HepG2 (cell line): ENCODE measurements around the gene TMEM219. TPM values are rescaled to one million over a fixed set of nuclear protein-coding genes. Genes with fewer than 3 reads are reported as not detected.

Experiments used
- ATAD3A ChIP-seq: sonication (generic); formaldehyde crosslinking; IDR thresholded peaks from 2 replicates; pipeline ENCODE4 v1.4.0; 2020; ENCODE audit warnings: missing genetic modification reagents
- GFI1 ChIP-seq: sonication (generic); formaldehyde crosslinking; IDR thresholded peaks from 2 replicates; pipeline ENCODE4 v1.5.0; 2020; ENCODE audit warnings: missing genetic modification reagents, mild to moderate bottlenecking, borderline replicate concordance
- MYC ChIP-seq: sonication (generic); formaldehyde crosslinking; IDR thresholded peaks from 2 replicates; pipeline ENCODE4 v1.9.0; 2021; ENCODE audit warnings: missing genetic modification reagents, borderline replicate concordance
- PHF21A ChIP-seq: sonication (generic); formaldehyde crosslinking; IDR thresholded peaks from 2 replicates; pipeline ENCODE4 v1.5.0; 2020; ENCODE audit warnings: mild to moderate bottlenecking, missing genetic modification reagents
- REL ChIP-seq: sonication (generic); formaldehyde crosslinking; conservative IDR thresholded peaks from 2 replicates; pipeline ENCODE4 v1.8.0; 2022; ENCODE audit warnings: mild to moderate bottlenecking, missing genetic modification reagents, moderate library complexity
- SMYD3 ChIP-seq: sonication (generic); formaldehyde crosslinking; IDR thresholded peaks from 2 replicates; pipeline ENCODE4 v1.8.1; 2023; ENCODE audit warnings: mild to moderate bottlenecking, missing genetic modification reagents
- WIZ ChIP-seq: sonication (generic); formaldehyde crosslinking; IDR thresholded peaks from 2 replicates; pipeline ENCODE4 v1.5.1; 2020; ENCODE audit warnings: mild to moderate bottlenecking, missing genetic modification reagents
- ZBTB3 ChIP-seq: sonication (generic); formaldehyde crosslinking; IDR thresholded peaks from 2 replicates; pipeline ENCODE4 v1.4.0; 2020; ENCODE audit warnings: low read depth, mild to moderate bottlenecking, moderate library complexity, missing genetic modification reagents, borderline replicate concordance
- ZFP36L2 ChIP-seq: sonication (generic); formaldehyde crosslinking; IDR thresholded peaks from 2 replicates; pipeline ENCODE4 v1.4.0; 2020; ENCODE audit warnings: missing genetic modification reagents
- ZNF225 ChIP-seq: sonication (generic); formaldehyde crosslinking; IDR thresholded peaks from 2 replicates; pipeline ENCODE4 v1.4.0; 2020; ENCODE audit warnings: mild to moderate bottlenecking, missing genetic modification reagents
- ZNF256 ChIP-seq: sonication (generic); formaldehyde crosslinking; conservative IDR thresholded peaks from 2 replicates; pipeline ENCODE4 v1.4.0; 2020; ENCODE audit warnings: missing genetic modification reagents
- ZNF263 ChIP-seq: sonication (generic); formaldehyde crosslinking; IDR thresholded peaks from 2 replicates; pipeline ENCODE4 v1.4.0; 2020; ENCODE audit warnings: missing genetic modification reagents
- ZNF3 ChIP-seq: IDR thresholded peaks from 2 replicates; pipeline ENCODE4 v1.7.0; 2017; ENCODE audit warnings: inconsistent platforms
- ZNF343 ChIP-seq: sonication (generic); formaldehyde crosslinking; IDR thresholded peaks from 2 replicates; pipeline ENCODE4 v1.4.0; 2020; ENCODE audit warnings: mild to moderate bottlenecking, missing genetic modification reagents
- ZNF629 ChIP-seq: sonication (generic); formaldehyde crosslinking; conservative IDR thresholded peaks from 2 replicates; pipeline ENCODE4 v1.5.0; 2020; ENCODE audit warnings: missing genetic modification reagents
- polyA plus RNA-seq, 8 experiments: library from polyadenylated mRNA; depleted of rRNA in 3 of 8; stranded (reverse) in 7 of 8; unstranded in 1 of 8; fragments of >200 nt; fragmentation: Illumina TruSeq in 4 of 8; extraction: Trizol in 4 of 8; gene quantifications; 2 replicates each; pipeline versions ENCODE4 v1.2.1 to v1.2.3, GENCODE V29; 2011 to 2016; ENCODE audit warnings: low read depth in 4 of 8, missing spikeins in 1 of 8, mixed read lengths in 1 of 8; ENCODE audit not compliant: insufficient read depth in 1 of 8
- total RNA-seq, 5 experiments: library from RNA; depleted of rRNA; stranded (reverse); fragments of >200 nt; fragmentation: Illumina TruSeq; extraction: Trizol; gene quantifications; 2 replicates each; pipeline ENCODE4 v1.2.3, GENCODE V29; 2016; ENCODE audit warnings: low read depth in 1 of 5
- TF ChIP-seq, protein P1 (sequence below): IDR thresholded peaks from 2 replicates; pipeline ENCODE4 v1.6.1; 2018; ENCODE audit warnings: missing genetic modification reagents, mild to moderate bottlenecking, missing compliant biosample characterization
- TF ChIP-seq, protein P2 (sequence below): sonication (generic); formaldehyde crosslinking; IDR thresholded peaks from 2 replicates; pipeline ENCODE4 v1.4.0; 2020; ENCODE audit warnings: missing genetic modification reagents
- TF ChIP-seq, protein P3 (sequence below): sonication (generic); formaldehyde crosslinking; IDR thresholded peaks from 2 replicates; pipeline ENCODE4 v1.4.0; 2020; ENCODE audit warnings: missing genetic modification reagents
- TF ChIP-seq, protein P4 (sequence below): sonication (generic); formaldehyde crosslinking; IDR thresholded peaks from 2 replicates; pipeline ENCODE4 v1.8.1; 2023; ENCODE audit warnings: mild to moderate bottlenecking, missing genetic modification reagents
- TF ChIP-seq, protein P5 (sequence below): sonication (generic); formaldehyde crosslinking; IDR thresholded peaks from 2 replicates; pipeline ENCODE4 v1.4.0; 2020; ENCODE audit warnings: mild to moderate bottlenecking, missing genetic modification reagents

TMEM219 gene
- total and polyA plus RNA-seq, 2 of the 13 experiments (the other 11 are each of a cell fraction or from before 2014, with no cell fraction given) = 105 to 115 TPM

DNA sequence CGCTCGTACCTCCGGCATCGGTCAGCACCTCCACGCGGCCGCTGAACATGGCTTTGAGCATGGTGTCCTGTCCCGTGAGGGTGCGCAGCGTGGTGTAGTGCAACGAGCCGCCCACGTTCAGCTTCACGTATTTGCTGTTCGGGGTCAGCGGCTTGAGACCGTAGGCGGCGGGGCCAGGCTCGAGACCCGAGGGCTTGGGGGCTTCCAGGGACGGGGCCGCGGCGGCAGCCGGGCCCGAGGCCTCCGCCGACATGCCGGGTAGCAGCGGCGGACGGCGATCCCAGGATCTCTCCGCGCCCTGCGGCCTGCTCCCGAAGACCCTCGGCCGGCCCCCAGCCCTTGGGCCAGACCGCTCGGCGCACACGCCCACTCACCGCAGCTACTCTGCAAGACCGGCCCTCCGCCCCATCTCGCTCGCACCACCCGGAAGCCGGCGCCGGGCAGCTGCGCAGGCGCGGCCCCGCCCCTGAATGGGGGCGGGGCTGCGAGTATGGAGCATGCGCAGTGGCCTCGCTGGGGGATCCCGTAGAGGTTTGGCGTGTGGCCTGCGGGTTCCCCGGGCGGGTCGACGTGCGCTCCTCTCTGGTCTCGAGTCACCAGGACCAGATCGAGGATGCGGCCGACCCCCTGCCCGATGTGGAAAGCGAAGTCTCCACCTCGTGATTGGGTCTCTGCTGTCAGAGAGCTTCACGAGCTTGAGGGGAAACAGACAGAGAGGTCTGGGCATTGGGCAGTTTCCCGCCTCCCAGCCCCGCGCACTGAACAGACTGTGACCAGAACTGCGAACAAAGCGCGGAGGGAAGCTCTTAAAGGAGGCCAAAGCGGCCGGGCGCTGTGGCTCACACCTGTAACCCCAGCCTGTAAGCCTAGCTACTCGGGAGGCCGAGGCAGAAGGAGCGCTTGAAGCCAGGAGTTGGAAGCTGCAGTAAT, 35.8 kb upstream of the TMEM219 start, which contains the start of gene KCTD13 (continued):
- TF ChIP-seq, protein P1, sequence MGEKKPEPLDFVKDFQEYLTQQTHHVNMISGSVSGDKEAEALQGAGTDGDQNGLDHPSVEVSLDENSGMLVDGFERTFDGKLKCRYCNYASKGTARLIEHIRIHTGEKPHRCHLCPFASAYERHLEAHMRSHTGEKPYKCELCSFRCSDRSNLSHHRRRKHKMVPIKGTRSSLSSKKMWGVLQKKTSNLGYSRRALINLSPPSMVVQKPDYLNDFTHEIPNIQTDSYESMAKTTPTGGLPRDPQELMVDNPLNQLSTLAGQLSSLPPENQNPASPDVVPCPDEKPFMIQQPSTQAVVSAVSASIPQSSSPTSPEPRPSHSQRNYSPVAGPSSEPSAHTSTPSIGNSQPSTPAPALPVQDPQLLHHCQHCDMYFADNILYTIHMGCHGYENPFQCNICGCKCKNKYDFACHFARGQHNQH = peak; percentile 62; the same call in 1 of the 2 replicates
- TF ChIP-seq ZNF629 (CRISPR knock-in tag) (no peak), ZBTB3 (0 out of 2 replicates have a peak, but pooled peaks have one; percentile 48), ATAD3A (no peak; the same call in 1 of the 2 replicates), SMYD3 (CRISPR knock-in tag) (peak; percentile 89), ZNF256 (CRISPR knock-in tag) (peak; percentile 89), PHF21A (CRISPR knock-in tag) (no peak; the same call in 1 of the 2 replicates), ZNF263 (CRISPR knock-in tag) (peak; percentile 69), REL (CRISPR knock-in tag) (no peak; the same call in 1 of the 2 replicates), WIZ (CRISPR knock-in tag) (peak; percentile 83; the same call in 1 of the 2 replicates), GFI1 (CRISPR knock-in tag) (peak; percentile 76), ZNF225 (CRISPR knock-in tag) (peak; percentile 71; the same call in 1 of the 2 replicates), ZNF343 (CRISPR knock-in tag) (peak; percentile 88; the same call in 1 of the 2 replicates), ZFP36L2 (CRISPR knock-in tag) (no peak; the same call in 1 of the 2 replicates), ZNF3 (no peak), MYC (CRISPR knock-in tag) (peak; percentile 77)
- TF ChIP-seq, protein P2, sequence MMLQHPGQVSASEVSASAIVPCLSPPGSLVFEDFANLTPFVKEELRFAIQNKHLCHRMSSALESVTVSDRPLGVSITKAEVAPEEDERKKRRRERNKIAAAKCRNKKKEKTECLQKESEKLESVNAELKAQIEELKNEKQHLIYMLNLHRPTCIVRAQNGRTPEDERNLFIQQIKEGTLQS = no peak
- TF ChIP-seq, protein P3, sequence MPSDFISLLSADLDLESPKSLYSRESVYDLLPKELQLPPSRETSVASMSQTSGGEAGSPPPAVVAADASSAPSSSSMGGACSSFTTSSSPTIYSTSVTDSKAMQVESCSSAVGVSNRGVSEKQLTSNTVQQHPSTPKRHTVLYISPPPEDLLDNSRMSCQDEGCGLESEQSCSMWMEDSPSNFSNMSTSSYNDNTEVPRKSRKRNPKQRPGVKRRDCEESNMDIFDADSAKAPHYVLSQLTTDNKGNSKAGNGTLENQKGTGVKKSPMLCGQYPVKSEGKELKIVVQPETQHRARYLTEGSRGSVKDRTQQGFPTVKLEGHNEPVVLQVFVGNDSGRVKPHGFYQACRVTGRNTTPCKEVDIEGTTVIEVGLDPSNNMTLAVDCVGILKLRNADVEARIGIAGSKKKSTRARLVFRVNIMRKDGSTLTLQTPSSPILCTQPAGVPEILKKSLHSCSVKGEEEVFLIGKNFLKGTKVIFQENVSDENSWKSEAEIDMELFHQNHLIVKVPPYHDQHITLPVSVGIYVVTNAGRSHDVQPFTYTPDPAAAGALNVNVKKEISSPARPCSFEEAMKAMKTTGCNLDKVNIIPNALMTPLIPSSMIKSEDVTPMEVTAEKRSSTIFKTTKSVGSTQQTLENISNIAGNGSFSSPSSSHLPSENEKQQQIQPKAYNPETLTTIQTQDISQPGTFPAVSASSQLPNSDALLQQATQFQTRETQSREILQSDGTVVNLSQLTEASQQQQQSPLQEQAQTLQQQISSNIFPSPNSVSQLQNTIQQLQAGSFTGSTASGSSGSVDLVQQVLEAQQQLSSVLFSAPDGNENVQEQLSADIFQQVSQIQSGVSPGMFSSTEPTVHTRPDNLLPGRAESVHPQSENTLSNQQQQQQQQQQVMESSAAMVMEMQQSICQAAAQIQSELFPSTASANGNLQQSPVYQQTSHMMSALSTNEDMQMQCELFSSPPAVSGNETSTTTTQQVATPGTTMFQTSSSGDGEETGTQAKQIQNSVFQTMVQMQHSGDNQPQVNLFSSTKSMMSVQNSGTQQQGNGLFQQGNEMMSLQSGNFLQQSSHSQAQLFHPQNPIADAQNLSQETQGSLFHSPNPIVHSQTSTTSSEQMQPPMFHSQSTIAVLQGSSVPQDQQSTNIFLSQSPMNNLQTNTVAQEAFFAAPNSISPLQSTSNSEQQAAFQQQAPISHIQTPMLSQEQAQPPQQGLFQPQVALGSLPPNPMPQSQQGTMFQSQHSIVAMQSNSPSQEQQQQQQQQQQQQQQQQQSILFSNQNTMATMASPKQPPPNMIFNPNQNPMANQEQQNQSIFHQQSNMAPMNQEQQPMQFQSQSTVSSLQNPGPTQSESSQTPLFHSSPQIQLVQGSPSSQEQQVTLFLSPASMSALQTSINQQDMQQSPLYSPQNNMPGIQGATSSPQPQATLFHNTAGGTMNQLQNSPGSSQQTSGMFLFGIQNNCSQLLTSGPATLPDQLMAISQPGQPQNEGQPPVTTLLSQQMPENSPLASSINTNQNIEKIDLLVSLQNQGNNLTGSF = peak; percentile 82
- TF ChIP-seq, protein P4, sequence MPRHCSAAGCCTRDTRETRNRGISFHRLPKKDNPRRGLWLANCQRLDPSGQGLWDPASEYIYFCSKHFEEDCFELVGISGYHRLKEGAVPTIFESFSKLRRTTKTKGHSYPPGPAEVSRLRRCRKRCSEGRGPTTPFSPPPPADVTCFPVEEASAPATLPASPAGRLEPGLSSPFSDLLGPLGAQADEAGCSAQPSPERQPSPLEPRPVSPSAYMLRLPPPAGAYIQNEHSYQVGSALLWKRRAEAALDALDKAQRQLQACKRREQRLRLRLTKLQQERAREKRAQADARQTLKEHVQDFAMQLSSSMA (CRISPR knock-in tag) = no peak
- TF ChIP-seq, protein P5, sequence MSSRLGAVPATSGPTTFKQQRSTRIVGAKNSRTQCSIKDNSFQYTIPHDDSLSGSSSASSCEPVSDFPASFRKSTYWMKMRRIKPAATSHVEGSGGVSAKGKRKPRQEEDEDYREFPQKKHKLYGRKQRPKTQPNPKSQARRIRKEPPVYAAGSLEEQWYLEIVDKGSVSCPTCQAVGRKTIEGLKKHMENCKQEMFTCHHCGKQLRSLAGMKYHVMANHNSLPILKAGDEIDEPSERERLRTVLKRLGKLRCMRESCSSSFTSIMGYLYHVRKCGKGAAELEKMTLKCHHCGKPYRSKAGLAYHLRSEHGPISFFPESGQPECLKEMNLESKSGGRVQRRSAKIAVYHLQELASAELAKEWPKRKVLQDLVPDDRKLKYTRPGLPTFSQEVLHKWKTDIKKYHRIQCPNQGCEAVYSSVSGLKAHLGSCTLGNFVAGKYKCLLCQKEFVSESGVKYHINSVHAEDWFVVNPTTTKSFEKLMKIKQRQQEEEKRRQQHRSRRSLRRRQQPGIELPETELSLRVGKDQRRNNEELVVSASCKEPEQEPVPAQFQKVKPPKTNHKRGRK = no peak
